Vagina (tissue), 2 donors: ENCODE measurements around the gene GJB1.
"Not testable (repeated sequence)": the region's sequence is repeated elsewhere in the genome, so short reads cannot be mapped to it uniquely, and the experiment has no call there.

ENCODE experiments used
- CTCF ChIP-seq, 3 experiments: fragments of 450-650 bp in 2 of 3; fragments of 200-600 bp in 1 of 3; sonication (generic) in 1 of 3; IDR thresholded peaks; one replicate each; pipeline ENCODE4 v1.5.1; 2017 to 2019; ENCODE audit warnings: antibody characterized with exemption in 3 of 3, mild to moderate bottlenecking in 2 of 3, moderate library complexity in 2 of 3
- POLR2A ChIP-seq, 2 donors: fragments of 450-650 bp; IDR thresholded peaks; one replicate each; pipeline ENCODE4 v1.6.1; 2017; ENCODE audit warnings: antibody characterized with exemption in 2 of 2, mild to moderate bottlenecking in 2 of 2, moderate library complexity in 2 of 2
- POLR2AphosphoS5 ChIP-seq, 2 donors: sonication (generic); formaldehyde crosslinking; IDR thresholded peaks; one replicate each; pipeline ENCODE4 v1.9.0; 2017; ENCODE audit warnings: antibody characterized with exemption in 2 of 2, mild to moderate bottlenecking in 2 of 2, low read depth in 1 of 2; ENCODE audit not compliant: insufficient read depth in 1 of 2

GRCh38 chrX:71268624-71269023 lies 45.6 kb downstream of the GJB1 start:
- TF ChIP-seq CTCF (IDR thresholded peaks at IDR 0.05); POLR2A (IDR thresholded peaks at IDR 0.05); POLR2AphosphoS5 (IDR thresholded peaks at IDR 0.05; ENCODE audit: insufficient read depth in 1 of 2, low read depth in 1 of 2): not testable (repeated sequence)
